ENCODE data around the gene IPP.
"Not testable (repeated sequence)": the region's sequence is repeated elsewhere in the genome, so short reads cannot be mapped to it uniquely, and the experiment has no call there.

IPP gene

GRCh38 chr1:45677751-45678245 is 72.7 kb downstream of the IPP start:
- Histone ChIP-seq H3K9ac (ENCODE audit: low read depth, low read length) (no peak overlapping the region), H3K4me2 (ENCODE audit: low read length) (no peak overlapping the region), H3K9me3 (replicated peaks; ENCODE audit: low read length) (no peaks in the 10 kb centered on the region), H3K27me3 (ENCODE audit: control insufficient read depth, insufficient read depth, low read length) (no peaks in the 10 kb centered on the region), H3K4me3 (ENCODE audit: low read length) (no peak overlapping the region), H3K36me3 (ENCODE audit: insufficient read depth, low read length) (peaks cover 4% of the 10 kb centered on the region), H3K4me1 (ENCODE audit: control insufficient read depth, insufficient read depth, low read length) (peaks cover 38% of the 10 kb centered on the region)

- H3K9me3 ChIP-seq (replicated peaks; ENCODE audit: low read length); H3K9ac ChIP-seq (ENCODE audit: low read depth, low read length); H3K27me3 ChIP-seq (ENCODE audit: control insufficient read depth, insufficient read depth, low read length); H3K4me2 ChIP-seq (ENCODE audit: low read length); H3K36me3 ChIP-seq (ENCODE audit: insufficient read depth, low read length); H3K4me3 ChIP-seq (ENCODE audit: low read length): not testable (repeated sequence)
- H3K4me1 ChIP-seq (ENCODE audit: control insufficient read depth, insufficient read depth, low read length): peaks cover 36% of the 10 kb centered on the region
Measured at GRCh38 chr1:45676553-45676952, 73.9 kb downstream of the IPP start.

- H3K9ac ChIP-seq (ENCODE audit: low read depth, low read length): no peak overlapping the region
- peaks cover 34% of the 10 kb centered on the region for H3K4me1 ChIP-seq (ENCODE audit: control insufficient read depth, insufficient read depth, low read length)
- H3K4me2 ChIP-seq (ENCODE audit: low read length): no peak overlapping the region
- no peaks in the 10 kb centered on the region for H3K9me3 ChIP-seq (replicated peaks; ENCODE audit: low read length)
- no peaks in the 10 kb centered on the region for H3K27me3 ChIP-seq (ENCODE audit: control insufficient read depth, insufficient read depth, low read length)
- no peak overlapping the region for H3K4me3 ChIP-seq (ENCODE audit: low read length)
- peaks cover 4% of the 10 kb centered on the region for H3K36me3 ChIP-seq (ENCODE audit: insufficient read depth, low read length)
Measured at GRCh38 chr1:45674478-45674877, 76.0 kb downstream of the IPP start.

- no peaks in the 10 kb centered on the region for H3K9me3 ChIP-seq (replicated peaks; ENCODE audit: low read length)
- no peak overlapping the region for H3K4me2 ChIP-seq (ENCODE audit: low read length)
- peaks cover 34% of the 10 kb centered on the region for H3K4me1 ChIP-seq (ENCODE audit: control insufficient read depth, insufficient read depth, low read length)
- peaks cover 4% of the 10 kb centered on the region for H3K36me3 ChIP-seq (ENCODE audit: insufficient read depth, low read length)
- no peak overlapping the region for H3K9ac ChIP-seq (ENCODE audit: low read depth, low read length)
- H3K4me3 ChIP-seq (ENCODE audit: low read length): no peak overlapping the region
- H3K27me3 ChIP-seq (ENCODE audit: control insufficient read depth, insufficient read depth, low read length): no peaks in the 10 kb centered on the region
Measured at GRCh38 chr1:45673956-45674355, 76.5 kb downstream of the IPP start.

- Histone ChIP-seq H3K9me3 (replicated peaks; ENCODE audit: low read length) (no peaks in the 10 kb centered on the region), H3K4me2 (ENCODE audit: low read length) (peak overlapping the region; percentile 43), H3K9ac (ENCODE audit: low read depth, low read length) (no peak overlapping the region), H3K4me3 (ENCODE audit: low read length) (no peak overlapping the region), H3K36me3 (ENCODE audit: insufficient read depth, low read length) (no peaks in the 10 kb centered on the region), H3K27me3 (ENCODE audit: control insufficient read depth, insufficient read depth, low read length) (no peaks in the 10 kb centered on the region), H3K4me1 (ENCODE audit: control insufficient read depth, insufficient read depth, low read length) (peaks cover 20% of the 10 kb centered on the region)
Measured at GRCh38 chr1:45669859-45670655, 80.4 kb downstream of the IPP start.

DNA sequence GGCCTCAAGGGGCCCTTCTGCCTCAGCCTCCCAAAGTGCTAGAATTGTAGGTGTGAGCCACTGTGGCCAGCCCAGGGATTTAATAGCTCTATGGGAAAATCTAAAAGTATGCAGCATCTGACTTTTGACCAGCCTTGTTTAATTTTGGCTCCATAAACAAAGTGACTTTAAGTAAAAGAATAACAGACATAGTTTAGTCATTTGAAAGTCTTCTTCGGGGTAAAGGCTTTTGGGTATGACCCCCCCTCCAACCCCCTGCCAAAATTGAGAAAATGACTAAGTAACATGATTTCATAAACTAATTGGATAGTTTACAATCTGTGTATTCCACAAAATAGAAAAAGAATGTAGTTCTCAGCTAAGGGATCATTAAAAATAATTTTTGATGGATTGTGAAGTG is 81.1 kb downstream of the IPP start:
- Histone ChIP-seq H3K4me1 (ENCODE audit: control insufficient read depth, insufficient read depth, low read length) (peaks cover 20% of the 10 kb centered on the region), H3K4me3 (ENCODE audit: low read length) (no peak overlapping the region), H3K4me2 (ENCODE audit: low read length) (peak overlapping the region; percentile 43), H3K9me3 (replicated peaks; ENCODE audit: low read length) (no peaks in the 10 kb centered on the region), H3K36me3 (ENCODE audit: insufficient read depth, low read length) (no peaks in the 10 kb centered on the region), H3K9ac (ENCODE audit: low read depth, low read length) (no peak overlapping the region), H3K27me3 (ENCODE audit: control insufficient read depth, insufficient read depth, low read length) (no peaks in the 10 kb centered on the region)

DNA sequence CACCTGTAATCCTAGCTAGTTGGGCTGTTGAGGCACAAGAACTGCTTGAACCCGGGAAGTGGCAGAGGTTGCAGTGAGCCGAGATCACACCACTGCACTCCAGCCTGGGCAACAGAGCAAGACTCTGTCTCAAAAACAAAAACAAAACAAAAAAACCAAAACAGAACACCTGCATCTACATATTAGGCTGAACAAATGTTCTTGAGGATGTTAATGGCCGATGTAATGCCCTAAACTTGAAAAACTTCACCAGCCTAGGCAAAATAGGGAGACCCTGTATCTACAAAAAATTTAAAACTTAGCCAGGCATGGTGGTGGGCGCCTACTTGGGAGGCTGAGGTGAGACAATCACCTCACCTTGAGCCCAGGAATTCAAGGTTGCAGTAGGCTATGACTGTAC is 81.9 kb downstream of the IPP start:
- Histone ChIP-seq H3K9ac (ENCODE audit: low read depth, low read length) (no peak overlapping the region), H3K4me2 (ENCODE audit: low read length) (no peak overlapping the region), H3K9me3 (replicated peaks; ENCODE audit: low read length) (no peaks in the 10 kb centered on the region), H3K4me3 (ENCODE audit: low read length) (no peak overlapping the region), H3K4me1 (ENCODE audit: control insufficient read depth, insufficient read depth, low read length) (peaks cover 20% of the 10 kb centered on the region), H3K27me3 (ENCODE audit: control insufficient read depth, insufficient read depth, low read length) (no peaks in the 10 kb centered on the region), H3K36me3 (ENCODE audit: insufficient read depth, low read length) (no peaks in the 10 kb centered on the region)

- Histone ChIP-seq H3K4me2 (ENCODE audit: low read length) (no peak overlapping the region), H3K4me3 (ENCODE audit: low read length) (no peak overlapping the region), H3K9ac (ENCODE audit: low read depth, low read length) (no peak overlapping the region), H3K27me3 (ENCODE audit: control insufficient read depth, insufficient read depth, low read length) (no peaks in the 10 kb centered on the region), H3K9me3 (replicated peaks; ENCODE audit: low read length) (no peaks in the 10 kb centered on the region), H3K36me3 (ENCODE audit: insufficient read depth, low read length) (peaks cover 1% of the 10 kb centered on the region), H3K4me1 (ENCODE audit: control insufficient read depth, insufficient read depth, low read length) (peaks cover 20% of the 10 kb centered on the region)
Measured at GRCh38 chr1:45667321-45668111, 82.9 kb downstream of the IPP start.

DNA sequence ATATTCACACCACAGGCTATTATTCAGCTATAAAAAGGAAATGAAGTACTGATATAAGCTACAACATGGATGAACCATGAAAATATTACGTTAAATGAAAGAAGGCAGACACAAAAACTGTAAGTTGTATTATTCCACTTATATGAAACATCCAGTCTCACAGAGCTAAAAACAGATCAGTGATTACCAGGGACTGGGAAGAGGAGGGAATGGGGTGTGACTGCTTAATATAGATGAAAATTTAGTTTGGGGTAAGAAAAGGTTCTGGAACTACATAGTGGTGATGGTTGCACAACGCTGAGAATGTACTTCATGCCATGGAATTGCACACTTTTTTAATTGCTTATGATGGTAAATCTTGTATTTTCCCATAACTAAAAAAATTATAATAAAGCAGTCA is 83.6 kb downstream of the IPP start:
- H3K9me3 ChIP-seq (replicated peaks; ENCODE audit: low read length): no peaks in the 10 kb centered on the region
- H3K9ac ChIP-seq (ENCODE audit: low read depth, low read length): no peak overlapping the region
- H3K4me3 ChIP-seq (ENCODE audit: low read length): no peak overlapping the region
- H3K4me2 ChIP-seq (ENCODE audit: low read length): no peak overlapping the region
- no peaks in the 10 kb centered on the region for H3K27me3 ChIP-seq (ENCODE audit: control insufficient read depth, insufficient read depth, low read length)
- peaks cover 20% of the 10 kb centered on the region for H3K4me1 ChIP-seq (ENCODE audit: control insufficient read depth, insufficient read depth, low read length)
- peaks cover 4% of the 10 kb centered on the region for H3K36me3 ChIP-seq (ENCODE audit: insufficient read depth, low read length)

GRCh38 chr1:45660336-45660735 is 90.1 kb downstream of the IPP start:
- peaks cover under 1% of the 10 kb centered on the region for H3K4me1 ChIP-seq (ENCODE audit: control insufficient read depth, insufficient read depth, low read length)
- H3K36me3 ChIP-seq (ENCODE audit: insufficient read depth, low read length): peaks cover 54% of the 10 kb centered on the region
- H3K4me2 ChIP-seq (ENCODE audit: low read length): no peak overlapping the region

DNA sequence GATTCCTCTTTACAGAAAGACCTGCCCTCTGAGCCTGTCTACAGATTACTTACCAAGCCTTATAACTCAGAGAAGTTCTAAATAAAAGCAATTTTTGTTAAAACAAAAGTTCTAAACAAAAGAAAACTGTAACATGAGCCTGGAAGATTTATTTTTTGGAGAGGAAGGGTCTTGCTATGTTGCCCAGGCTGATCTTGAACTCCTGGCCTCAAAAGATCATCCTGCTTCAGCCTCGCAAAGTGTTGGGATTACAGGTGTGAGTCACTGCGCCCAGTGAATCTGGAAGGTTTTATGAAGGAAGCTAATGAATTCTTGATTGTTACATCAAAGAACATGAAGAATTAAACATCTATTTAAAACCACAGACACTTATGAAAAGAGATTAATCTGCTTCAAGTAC is 91.2 kb downstream of the IPP start:
- Histone ChIP-seq H3K36me3 (ENCODE audit: insufficient read depth, low read length) (peaks cover 65% of the 10 kb centered on the region), H3K4me2 (ENCODE audit: low read length) (no peak overlapping the region), H3K4me1 (ENCODE audit: control insufficient read depth, insufficient read depth, low read length) (peaks cover 10% of the 10 kb centered on the region), H3K9ac (ENCODE audit: low read depth, low read length) (no peak overlapping the region), H3K27me3 (ENCODE audit: control insufficient read depth, insufficient read depth, low read length) (no peaks in the 10 kb centered on the region), H3K4me3 (ENCODE audit: low read length) (no peak overlapping the region), H3K9me3 (replicated peaks; ENCODE audit: low read length) (no peaks in the 10 kb centered on the region)

More at GRCh38 chr1:45660336-45660735, 90.1 kb downstream of the IPP start:
- Histone ChIP-seq H3K9ac (ENCODE audit: low read depth, low read length) (no peak overlapping the region), H3K27me3 (ENCODE audit: control insufficient read depth, insufficient read depth, low read length) (no peaks in the 10 kb centered on the region), H3K9me3 (replicated peaks; ENCODE audit: low read length) (no peaks in the 10 kb centered on the region), H3K4me3 (ENCODE audit: low read length) (no peak overlapping the region)
